Stimulated activated CD4-positive, alpha-beta T cell treated with anti-CD3 and anti-CD28 coated beads, Interleukin-4, amount 100 ng/mL, for 24 hours (primary cell): ENCODE data around the gene CDC45.
"Not testable (repeated sequence)": the region's sequence is repeated elsewhere in the genome, so short reads cannot be mapped to it uniquely, and the experiment has no call there.

ENCODE experiments used
- DNase-seq: peaks from one replicate; pipeline ENCODE4 v3.0.0-alpha.2; 2020

CDC45 gene

GRCh38 chr22:19533049-19533626, 53.4 kb downstream of the CDC45 start:
- no peak for DNase-seq

- DNase-seq, result no peak
These were observed 54.1 kb downstream of the CDC45 start for GRCh38 chr22:19533857-19534256.

- no peak for DNase-seq
These were observed 55.3 kb downstream of the CDC45 start for GRCh38 chr22:19535001-19535400.

GRCh38 chr22:19536564-19536963, 56.8 kb downstream of the CDC45 start:
- no peak for DNase-seq

- DNase-seq, result no peak
These were observed 58.3 kb downstream of the CDC45 start for GRCh38 chr22:19537941-19538488.

GRCh38 chr22:19540394-19540793, 60.7 kb downstream of the CDC45 start:
- DNase-seq, result no peak

GRCh38 chr22:19543970-19544708, 64.4 kb downstream of the CDC45 start:
- DNase-seq, result no peak

GRCh38 chr22:19545935-19546207, 66.2 kb downstream of the CDC45 start:
- DNase-seq, result no peak

- no peak for DNase-seq
These were observed 67.0 kb downstream of the CDC45 start for GRCh38 chr22:19546680-19547079.

- no peak for DNase-seq
These were observed 67.9 kb downstream of the CDC45 start for GRCh38 chr22:19547620-19548019.

GRCh38 chr22:19548427-19548826, 68.7 kb downstream of the CDC45 start:
- not testable (repeated sequence) for DNase-seq

GRCh38 chr22:19548964-19549363, 69.2 kb downstream of the CDC45 start:
- no peak for DNase-seq

- DNase-seq, result no peak
These were observed 69.7 kb downstream of the CDC45 start for GRCh38 chr22:19549428-19549827.

- no peak for DNase-seq
These were observed 70.7 kb downstream of the CDC45 start for GRCh38 chr22:19550382-19550781.

GRCh38 chr22:19553201-19553600, 73.5 kb downstream of the CDC45 start:
- no peak for DNase-seq

GRCh38 chr22:19554834-19555404, 75.2 kb downstream of the CDC45 start:
- DNase-seq, result no peak

- DNase-seq, result no peak
These were observed 75.9 kb downstream of the CDC45 start for GRCh38 chr22:19555651-19556050.

- no peak for DNase-seq
These were observed 77.3 kb downstream of the CDC45 start for GRCh38 chr22:19556963-19557545.

- no peak for DNase-seq
These were observed 79.6 kb downstream of the CDC45 start for GRCh38 chr22:19559324-19559811.

- no peak for DNase-seq
These were observed 80.2 kb downstream of the CDC45 start for GRCh38 chr22:19559956-19560355.

- no peak for DNase-seq
These were observed 85.9 kb downstream of the CDC45 start for GRCh38 chr22:19565382-19566278.

- DNase-seq, result no peak
These were observed 86.8 kb downstream of the CDC45 start for GRCh38 chr22:19566279-19567156.
